HG03565 (cell line): ENCODE results near the gene CKB.

Experiments used
- ATAC-seq: cut with Tn5 transposase; IDR thresholded peaks from one replicate; pipeline ENCODE4 v1.9.1; 2021; ENCODE audit warnings: mild to moderate bottlenecking, moderate library complexity; ENCODE audit not compliant: unreplicated experiment

Gene CKB

DNA sequence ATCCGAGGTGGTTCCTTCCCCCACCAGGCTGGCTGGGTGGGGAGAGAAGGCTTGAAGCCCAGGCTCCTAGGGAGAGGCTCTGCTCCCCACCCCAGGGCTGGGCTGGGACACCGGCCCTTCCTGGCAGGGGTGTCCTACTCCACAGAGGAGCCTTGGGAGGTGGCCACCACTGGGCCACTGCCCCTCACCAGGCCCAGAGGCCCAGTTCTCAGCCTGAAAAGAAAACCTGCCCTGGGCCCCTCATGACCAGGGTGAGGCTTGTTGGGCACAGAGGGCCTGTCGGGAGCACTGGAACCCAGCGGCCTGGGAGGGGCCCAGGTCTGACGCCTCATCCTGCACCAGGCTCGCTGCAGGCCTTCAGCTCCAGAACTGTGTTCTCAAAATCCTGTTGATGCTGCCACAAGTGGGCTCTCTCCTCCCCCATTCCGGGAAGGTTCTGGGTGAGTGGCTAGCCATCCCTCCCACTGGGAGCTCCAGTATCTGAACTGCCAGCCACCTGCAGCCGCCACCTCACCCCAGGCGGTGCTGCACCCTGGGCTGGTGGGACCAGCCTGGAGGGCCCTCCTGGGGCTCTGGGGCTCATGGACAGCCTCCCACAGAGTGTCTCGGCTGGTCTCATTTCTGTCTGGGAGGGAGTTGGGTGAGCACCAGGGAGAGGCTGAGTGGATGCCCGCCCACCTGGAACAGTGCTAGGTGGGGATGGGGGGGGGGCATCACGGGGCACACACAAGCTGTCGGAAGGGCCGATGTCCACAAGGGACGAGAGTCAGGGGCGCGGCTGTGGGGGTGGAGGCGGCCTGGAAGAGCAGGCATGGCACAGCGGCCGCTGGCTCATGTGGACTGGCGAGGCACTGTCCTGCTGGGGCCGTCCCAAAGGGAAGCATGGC, 28.1 kb upstream of the CKB start:
- ATAC-seq: no peak

DNA sequence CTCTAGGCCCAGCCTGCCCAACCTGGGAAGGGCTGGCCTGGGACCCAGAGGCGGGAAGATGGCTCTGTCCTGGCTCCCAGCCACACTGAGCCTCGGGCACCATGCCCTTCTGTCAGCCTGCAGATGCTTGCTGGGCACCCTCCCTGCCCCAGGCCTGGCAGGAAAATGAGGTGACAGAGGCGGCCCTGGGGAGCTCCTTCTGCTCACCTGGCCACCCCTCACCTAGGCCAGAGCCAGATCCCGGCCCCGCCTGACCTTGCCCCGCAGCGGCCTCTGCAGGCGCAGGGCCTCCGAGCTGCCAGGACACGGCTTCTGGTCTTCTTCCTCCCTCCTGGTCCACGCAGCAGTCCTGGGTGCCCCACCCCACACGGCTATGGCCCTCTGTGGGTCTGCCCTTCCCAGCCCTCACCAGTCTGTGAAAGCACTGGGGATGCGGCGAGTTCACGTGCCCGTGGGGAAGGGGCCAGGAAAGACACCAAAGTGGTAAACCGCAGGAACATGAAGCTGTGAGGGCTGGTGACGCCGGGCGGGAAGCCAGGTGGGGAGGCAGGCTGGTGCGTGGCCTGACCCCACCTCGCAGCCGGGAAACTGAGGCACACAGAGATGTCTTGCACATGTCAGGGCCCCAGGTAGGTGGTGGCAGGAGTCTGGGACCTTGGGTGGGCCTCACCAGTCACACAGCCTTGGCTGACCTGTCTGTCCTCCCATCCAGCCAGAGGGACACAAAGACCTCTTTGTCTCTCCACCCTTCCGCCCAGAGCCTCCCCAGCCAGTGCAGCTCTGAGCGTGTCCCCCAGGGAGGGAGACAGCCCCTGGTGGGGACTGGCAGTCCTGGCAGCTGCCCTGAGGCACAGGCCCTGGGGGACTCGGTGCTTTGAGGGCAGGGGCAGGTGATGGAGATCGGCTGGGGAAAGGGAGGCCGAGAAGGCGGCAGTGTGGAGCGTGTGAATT, 27.0 kb upstream of the CKB start:
- ATAC-seq: no peak

DNA sequence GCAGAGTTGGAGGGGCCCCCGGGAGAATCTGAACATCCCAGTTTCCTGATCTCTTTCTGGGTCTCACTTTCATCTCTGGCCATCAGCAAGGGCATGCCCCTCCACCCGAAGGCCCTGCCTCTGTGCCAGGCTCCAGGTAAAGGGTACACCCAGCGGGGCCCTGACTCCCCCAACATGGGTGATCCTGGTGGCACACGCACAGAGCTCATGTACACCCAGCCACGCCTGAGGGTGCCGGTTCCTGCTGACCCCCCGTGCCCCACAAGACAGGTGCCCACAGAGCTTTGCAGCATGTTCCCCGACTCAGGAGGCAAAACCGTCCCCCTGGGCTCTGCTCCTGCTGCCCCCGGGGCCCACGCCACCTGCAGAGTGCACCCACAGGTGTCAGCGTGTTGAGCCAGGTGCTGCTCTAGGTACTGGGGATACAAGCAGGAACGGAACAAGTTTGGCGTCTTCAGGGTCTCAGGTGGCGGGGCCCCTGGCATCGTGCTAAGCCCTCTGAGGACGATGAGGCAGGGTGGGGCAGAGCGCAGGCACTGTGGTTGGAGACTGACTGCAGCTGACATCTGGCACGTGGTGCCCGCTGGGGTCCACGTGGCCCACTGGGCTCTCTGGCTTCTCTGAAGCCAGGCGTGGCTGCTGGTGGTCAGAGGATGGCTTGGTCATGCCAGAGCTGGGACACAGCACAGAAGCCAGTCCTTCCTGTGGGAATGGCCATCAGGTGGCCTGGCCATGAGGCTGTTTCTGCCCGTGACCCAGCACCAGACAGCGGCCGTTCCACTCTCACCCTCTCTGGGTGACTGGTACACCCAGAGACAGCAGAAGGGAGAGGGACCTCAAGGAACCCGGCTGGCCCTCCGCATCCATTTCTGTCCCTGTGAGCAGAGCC, 26.1 kb upstream of the CKB start:
- ATAC-seq: no peak

DNA sequence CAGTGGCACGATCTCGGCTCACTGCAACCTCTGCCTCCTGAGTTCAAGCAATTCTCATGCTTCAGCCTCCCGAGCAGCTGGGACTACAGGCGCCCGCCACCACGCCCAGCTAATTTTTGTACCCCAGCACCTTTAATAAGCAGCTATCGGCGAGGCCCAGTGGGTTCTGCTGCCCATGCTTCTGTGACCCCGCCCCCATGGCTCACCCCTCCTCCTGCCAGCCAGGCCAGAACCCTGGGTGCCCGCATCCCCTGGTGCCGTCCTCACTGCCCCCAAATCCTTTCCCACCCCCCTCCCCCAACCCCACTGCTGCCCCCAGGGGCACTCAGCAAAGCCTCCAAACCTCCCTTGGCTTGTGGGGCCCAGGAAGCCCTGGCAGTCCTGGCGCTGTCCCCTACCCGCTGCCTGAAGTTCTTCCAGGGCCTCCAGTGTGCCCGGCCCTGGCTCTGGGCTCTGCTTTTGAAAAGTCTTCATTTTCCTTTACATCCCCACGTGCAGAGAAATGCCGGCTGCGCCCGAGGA, 25.4 kb upstream of the CKB start:
- no peak for ATAC-seq

DNA sequence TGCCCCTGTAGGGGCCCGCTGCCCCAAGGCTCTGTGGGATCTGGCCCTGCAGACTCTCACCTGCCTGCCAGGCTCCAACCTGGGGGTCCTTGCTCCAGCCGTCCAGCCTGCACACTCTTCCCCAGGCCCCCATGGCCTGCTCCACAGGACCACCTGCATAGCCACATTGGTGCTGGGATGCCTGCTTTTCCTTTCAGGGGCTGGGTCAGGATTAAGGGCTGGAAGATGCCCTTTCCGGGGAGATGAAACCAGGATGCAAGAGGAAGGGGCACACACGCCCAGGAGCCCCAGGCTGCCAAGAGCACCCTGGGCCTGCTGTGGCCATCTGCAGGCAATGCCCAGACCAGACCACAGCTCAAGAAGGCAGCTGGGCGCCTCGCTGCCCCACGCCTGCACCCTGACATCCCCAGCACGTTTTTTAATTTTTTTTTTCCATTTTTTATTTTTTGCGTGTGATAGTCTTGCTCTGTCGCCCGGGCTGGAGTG, 24.9 kb upstream of the CKB start:
- ATAC-seq: no peak

DNA sequence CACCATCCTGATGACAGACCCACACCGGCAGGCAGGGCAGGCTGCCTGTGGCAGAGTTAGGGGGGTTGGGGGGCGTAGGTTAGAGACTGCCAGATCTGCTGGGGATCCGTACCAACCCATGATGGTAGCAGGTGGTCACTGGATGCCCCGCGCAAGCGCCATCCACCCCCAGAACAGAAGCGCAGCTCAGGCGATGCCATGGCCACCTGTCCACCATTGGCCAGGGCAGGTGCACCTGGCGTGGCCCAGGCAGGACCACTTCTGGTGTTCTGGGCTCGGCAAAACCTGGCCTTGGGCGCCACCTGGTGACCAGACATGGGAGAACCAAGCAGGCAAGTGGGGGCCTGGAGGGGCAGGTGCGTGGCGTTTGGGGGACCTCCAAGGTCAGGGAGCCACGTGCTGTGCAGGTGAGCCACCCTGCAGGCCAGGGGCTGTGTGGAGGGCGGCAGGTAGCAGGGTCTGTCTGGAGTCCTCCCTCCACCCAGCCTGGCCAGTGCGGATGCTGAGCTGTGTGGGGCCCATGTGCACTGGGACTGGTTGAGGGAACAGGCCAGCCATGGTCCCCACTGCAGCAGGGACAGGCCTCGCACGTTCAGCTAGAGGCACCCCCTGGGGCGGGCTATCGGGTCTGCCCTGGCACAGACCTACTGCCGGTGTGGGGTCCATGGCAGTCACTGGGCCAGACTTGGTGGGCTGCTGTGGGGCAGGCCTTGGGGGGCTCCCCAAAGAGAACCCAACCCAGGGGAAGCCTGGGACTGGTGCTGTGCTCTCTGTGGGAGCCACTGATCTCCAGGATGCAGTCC, 24.2 kb upstream of the CKB start:
- no peak for ATAC-seq

DNA sequence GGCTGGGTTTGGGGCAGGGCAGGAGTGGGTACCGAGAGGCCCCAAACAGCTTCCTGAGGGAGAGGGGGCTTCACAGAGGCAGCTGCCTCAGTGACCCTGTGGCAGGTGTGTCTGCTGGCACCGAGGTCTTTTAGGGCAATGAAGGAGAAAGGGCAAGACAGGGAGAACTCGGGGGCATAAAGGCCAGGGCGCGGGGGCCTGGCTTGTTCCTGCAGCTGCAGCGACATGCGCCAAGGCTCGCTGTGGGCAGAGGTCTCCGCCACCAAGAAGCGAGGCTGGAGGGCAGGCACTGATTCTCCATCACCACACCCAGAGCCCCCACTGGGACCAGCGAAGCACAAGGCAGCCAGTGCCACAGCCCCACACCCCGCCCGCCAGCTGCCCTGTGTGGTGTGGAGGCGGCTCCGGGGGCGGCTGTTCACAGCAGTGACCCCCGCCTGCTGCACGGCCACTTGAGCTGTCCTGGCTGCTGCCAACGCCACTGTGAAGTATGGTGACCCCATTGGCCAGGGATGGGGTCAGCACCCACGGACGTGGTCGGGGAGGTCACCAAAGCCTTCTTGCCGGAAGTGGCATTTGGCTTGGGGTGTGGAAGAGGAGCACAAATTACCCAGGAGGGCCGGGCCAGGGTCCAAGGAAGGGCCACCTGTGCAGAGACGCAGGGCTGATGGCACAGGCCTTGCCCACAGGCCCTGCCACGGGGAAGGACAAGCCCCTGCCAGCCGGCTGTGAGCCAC, 23.5 kb upstream of the CKB start:
- ATAC-seq: no peak

DNA sequence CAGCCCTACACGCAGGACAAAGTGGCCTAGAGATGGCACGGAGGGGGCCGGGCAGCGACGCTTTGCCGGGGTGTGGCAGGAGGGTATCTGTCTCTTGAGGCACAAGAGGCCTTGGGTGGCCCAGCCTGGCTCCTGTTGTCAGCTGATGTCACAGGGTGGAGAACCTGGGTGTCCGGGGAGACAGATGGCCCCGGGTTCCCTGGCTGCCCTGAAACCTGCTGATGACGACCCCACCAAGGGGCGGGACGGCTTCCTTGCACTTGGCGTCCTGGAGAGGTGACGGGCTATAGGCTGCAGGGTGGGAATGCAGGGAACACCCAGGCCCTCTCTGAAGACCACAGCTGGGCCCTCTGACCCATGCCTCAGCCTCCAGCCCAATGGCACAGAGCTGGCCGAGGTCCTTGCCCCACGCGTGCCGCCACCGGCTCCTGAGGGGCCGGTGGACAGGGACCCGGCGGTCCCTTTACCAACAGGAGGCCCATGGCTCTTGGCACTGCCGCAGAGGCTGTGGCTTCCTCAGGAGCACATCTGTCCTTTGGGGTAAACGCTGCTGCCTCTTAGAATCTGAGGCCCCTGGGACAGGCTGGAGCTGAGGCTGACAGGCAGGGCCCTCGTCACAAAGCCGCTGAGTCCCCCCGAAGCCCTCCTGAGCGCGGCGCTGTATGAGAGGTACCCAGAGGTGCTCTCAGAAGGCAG, 22.7 kb upstream of the CKB start:
- ATAC-seq: no peak

DNA sequence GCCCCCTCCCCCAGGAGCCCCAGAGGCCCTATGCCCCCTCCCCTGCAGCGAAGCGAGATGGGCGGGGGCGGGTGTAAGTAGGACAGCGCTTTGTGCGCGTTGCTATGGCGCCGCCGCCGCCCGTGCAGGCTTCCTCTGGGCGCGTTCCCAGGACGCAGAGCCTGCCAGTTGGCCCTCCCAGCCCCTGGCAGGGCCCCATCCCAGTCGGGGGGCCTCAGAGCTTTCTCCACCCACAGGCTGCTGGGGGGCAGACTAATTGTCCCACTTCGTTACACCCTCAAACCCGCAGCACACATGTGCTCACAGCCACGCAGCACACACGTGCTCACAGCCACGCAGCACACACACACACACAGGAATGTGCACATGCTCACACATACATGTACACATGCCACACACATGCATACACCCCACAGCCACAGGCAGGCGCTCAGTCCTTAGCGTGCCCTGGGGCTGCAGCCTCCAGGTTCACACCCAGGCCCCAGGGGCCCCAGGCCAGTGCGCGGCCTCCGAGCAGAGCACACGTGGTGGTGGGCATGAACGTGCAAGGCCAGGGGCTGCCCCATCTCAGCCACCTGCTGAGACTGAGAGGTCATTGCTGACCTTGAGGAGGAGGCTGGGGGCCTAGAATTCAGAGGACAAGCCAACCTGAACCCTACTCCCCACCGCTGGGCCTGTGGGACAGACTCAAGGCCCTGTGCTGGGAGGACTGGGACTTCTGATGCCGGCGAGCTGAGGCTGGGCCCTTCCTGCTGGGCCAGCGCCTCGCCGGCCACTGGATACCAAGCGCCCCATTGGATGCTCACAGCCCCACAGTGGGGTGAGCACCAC, 22.0 kb upstream of the CKB start:
- no peak for ATAC-seq

DNA sequence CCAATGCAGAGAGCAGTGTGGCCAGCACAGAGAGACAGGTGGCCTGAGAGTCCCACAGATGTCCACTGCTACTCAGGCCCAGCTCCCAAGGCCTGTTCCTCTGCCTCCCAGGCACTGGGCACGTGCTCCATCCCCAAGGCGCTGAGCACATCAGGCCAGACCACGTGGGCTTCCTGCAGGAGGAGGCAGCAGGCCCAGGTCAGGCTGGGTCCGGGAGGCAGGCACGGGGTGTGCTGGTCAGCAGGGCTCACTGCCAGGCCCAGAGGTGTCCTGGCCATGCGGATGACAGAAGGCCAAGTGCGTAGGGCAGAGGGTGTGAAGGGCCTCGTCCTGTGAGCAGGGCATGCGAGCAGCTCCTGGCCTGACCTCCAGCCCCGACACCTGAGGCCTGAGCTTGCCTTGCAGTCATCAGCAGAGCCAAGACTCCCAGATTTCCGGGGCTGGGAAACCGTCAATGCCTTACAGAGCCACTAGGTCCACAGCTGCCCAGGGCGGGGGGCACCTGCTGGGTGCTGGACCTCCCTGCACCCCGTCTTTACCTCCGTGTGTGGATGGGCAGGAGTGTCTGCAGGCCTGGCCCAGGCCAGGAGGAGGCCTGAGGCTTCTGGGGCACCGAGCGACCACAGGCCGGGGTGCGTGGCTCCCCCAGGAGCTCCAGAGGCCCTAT, 21.2 kb upstream of the CKB start:
- ATAC-seq: no peak

DNA sequence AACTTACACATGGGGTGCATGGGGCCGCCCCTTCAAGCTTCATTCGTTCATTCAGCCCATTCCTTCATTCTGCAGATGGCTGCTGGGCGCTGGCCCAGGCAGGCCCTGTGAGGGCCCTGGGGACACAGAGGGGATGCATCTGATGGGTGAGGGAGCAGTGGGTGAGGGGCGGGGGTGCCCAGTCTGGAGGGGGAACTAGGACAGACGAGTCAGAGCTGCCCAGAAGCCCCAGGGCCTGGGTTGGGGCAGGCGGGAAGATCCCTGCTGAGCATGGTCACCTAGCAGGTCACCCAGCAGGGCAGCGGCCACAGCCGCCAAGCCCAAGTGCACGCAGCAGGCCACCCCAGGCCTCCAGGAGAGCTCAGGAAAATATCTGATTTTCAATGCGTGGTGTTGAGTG, 20.5 kb upstream of the CKB start:
- no peak for ATAC-seq

DNA sequence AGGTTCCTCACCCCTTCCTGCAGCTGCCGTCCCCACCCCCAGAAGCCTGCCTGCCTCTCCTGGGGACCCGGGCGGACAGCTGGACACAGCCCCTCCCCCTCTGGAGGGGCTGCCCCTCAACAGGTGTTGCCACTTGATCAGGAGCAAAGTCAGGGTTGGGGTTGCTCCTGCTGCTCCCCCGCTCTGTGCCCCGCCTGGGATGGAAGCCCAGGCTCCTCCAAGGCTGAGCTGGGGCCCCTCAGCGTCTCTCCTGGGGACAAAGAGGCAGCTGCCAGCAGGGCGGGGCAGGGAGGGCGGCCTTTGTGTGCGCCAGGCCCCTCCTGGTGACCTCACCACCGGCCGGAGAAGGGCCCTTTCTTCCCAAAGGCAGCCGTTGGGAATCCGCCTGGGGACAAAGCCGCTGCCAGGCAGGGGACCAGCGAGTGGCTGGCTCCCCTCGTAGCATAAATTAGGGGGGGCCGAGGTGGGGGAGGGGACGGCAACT, 20.0 kb upstream of the CKB start:
- no peak for ATAC-seq

DNA sequence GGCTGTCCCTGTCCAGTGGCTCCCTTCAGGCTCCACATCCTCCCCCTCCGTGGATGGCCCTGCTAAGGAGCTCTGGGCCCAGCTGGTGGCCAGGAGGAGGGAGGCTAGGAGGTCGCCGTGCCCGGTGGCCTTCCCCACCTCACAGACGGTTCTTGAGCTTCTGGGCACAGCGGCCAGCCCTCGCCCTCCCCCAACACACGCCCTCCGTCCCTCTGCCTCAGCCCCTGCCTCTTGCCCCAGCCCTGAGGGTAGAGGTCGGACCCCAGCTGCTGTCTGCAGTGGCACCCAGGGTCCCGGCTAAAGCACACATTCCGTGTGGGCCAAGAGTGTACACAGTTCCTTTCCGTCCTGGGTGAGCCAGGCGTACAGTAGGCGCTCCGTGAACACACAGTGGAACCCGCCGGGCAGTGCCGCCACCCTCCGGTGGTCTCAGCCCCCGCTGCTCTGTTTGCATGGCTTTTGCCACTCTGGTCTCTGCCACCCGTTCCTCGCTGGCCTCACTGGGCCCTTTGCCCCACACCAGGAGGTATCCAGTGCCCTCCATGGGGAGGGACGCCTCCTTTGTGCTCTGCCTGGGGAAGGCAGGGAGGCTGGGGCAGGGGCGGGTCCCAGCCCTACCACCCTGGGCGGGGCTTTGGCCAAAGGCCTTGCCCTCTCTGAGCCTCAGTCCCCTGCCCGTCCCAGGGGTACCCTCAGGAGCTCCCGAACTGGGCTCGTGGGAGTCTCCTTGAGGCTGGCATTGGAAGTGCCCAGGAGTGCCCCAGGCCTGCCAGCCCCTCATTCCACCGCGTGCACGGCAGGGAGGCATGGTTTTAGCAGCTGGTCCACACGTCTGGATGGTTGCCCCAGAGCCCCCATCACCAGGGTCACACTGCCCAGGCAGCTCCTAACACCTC, 19.3 kb upstream of the CKB start:
- ATAC-seq: no peak

DNA sequence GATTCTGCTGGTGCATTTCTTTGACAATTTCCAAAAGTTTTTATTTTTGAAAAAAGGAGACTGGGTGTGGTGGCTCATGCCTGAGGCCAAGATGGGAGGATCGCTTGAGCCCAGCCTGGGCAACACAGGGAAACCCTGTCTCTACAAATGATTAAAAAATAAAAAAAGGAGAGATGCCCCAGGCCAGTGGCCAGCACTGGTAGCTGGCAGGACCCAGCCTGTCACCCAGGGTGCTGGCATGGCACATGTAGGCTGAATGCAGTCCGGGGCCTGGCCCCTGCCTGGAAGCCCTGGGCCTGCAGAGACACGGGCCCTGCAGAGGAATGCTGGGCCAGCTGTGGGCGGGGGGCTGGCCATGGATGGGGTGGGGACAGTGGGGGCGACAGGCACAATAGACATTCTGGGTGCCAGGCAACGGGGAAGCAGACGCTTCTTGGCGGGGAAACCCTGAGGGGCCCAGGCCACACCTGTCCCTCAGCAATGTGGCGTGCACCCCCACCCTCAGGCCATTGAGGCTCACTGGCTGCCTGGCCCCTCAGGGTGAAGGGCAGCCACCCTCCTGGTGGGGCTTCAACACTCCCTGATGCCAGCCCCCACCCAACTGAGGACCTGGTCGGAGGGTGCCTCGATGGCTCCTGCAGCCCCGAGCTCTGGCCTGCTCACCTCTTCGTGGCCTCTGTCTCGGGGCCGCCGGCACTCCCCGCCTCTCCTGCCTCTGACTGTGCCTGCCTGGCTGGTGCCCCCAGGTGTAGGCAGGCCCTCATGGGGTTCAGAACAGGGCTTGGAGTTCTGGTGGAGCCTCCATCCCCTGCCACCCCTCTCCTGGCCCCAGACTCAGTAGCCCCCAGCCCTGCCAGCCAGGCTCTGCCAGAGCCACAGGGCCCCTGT, 18.4 kb upstream of the CKB start:
- ATAC-seq: no peak
